HG03521 (cell line): Measurements from ENCODE around the gene RPAIN.

Source experiments
- ATAC-seq: cut with Tn5 transposase; IDR thresholded peaks from one replicate; pipeline ENCODE4 v1.9.1; 2021; ENCODE audit warnings: mild to moderate bottlenecking, moderate library complexity; ENCODE audit not compliant: unreplicated experiment

Gene RPAIN, protein sequence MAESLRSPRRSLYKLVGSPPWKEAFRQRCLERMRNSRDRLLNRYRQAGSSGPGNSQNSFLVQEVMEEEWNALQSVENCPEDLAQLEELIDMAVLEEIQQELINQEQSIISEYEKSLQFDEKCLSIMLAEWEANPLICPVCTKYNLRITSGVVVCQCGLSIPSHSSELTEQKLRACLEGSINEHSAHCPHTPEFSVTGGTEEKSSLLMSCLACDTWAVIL

DNA sequence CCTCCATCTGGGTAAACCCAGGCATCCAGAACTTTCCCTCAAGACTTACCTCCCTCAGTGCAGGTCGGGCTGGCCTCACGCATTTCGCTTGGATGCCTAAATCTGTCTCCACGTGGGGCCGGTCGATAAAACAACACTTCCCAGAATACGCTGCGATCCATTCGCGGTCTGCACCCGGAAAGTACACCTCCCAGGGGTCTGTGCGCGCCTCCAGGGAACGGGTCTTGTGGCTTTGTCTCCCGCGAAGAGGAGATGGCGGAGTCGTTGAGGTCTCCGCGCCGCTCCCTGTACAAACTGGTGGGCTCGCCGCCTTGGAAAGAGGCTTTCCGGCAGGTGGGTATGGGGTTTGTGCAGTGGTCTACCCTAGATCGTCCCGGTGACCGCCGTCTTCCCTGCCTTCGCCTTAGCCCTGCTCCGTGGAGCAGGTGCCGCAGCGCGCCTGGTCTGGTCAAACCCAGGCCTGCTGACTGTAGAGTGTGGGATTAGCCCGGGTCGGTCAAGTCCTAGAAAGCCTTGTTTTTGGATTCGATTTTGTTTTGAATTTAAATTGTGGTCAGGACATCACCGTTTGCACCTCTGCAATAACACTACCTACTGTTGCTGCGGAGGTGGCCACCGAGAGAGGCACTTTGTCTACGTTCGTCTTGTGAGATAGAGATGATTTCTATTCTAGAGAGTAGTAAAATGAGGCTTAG lies at the start of gene RPAIN:
Gene RPAIN (plus strand): TSS at position 224 of the 695 bp plus-strand sequence. CDS start 29 bp downstream, at position 253.
- ATAC-seq, result peak; percentile 42

DNA sequence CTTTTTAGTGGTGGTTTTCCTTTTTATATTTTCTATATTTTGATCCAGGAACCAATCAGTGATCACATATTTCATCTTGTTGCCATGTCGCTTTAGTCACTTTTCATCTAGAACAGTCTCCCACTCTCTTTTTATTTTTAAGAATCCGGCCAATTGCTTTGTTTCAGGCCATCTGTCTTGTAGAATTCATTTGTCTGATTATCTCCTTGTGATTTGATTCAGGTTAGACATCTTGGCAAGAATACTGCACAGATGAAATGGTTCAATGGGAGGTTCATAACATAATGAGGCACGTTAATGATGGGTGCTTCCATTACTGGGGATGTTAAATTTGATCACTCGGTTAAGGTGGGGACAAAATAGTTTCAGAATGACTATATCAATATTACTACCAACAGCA lies 49.6 kb upstream of the RPAIN start:
- no peak for ATAC-seq

DNA sequence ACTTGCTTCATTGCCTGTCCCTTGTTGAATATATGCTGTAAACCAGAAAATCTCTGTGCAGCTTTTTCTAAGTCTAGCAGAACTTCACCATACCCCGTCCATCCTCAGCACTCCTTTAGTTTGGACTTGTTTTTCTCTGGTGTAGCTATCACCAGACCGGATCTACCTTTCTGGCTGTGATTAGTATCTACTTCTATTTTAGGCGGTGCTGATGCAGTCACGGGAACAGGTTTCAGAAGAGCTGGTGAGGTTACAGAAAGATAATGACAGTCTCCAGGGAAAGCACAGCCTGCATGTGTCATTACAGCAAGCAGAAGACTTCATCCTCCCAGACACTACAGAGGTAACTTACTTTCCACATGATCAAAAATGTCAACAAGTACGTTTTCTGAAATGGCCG lies 46.9 kb upstream of the RPAIN start:
- ATAC-seq, result no peak

DNA sequence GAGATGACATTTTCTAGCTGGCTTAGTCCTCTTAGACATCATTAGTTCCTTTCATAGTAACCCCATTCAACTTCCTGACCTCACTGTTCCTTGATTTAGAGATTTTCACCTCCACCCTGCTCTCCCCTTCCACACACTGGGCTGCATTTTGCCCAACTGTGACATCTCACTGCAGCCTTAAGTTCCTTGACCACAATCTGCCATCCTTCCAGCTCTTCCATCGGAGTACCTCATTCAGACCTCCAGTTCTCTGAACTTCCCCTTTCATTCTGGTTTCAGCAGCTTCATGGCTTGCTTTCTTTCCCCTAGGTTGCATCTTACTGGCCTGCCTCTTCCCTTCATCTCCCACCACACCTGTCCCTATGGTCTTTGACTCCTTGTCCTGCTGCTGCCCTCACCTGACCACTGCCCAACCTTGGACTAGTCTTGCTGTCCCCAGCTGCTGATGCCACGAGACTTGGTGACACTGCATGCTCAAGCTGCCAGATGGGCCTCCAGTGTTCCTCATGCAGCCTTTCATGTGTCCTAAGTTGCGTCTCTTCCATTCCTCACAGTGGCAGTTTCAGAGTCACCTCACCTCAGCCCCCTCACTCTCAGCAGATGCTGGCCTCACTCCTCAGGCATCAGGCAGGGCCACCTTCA lies 41.3 kb upstream of the RPAIN start:
- ATAC-seq, result no peak

DNA sequence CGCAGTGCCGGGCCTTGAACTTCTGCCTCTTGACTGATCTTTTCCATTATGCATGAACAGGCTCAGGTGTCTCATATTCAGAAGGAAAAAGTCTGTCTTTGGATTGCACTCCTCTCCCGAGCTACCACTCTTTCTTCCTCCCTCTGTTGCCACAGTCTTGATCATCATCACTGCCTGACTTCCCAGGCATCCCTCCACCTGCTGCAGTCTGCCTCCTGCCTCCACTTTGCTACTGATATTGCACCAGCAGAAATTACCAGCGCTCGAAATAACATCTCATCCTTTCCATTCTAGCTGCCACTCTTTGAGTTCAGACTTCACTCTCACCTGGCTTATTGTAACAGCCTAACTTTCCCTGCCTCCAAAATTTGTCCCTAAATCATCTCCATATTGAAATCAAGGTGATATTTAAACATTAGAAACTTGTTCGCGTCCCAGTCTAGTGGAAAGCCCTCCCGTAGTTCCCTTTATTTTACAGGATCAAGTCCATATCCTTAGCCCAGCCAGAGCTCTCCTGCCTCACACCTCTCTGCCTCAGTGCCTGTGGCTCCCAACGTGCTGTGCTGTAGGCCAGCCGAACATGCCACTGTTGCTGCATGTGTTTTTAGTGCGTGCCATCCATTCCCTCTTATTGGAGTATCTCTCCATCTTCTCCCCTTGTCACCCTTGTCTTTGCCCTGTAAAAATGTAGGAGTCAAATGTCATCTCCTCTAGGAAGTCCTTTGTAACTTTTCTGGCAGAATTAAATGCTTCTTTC lies 40.5 kb upstream of the RPAIN start:
- no peak for ATAC-seq

DNA sequence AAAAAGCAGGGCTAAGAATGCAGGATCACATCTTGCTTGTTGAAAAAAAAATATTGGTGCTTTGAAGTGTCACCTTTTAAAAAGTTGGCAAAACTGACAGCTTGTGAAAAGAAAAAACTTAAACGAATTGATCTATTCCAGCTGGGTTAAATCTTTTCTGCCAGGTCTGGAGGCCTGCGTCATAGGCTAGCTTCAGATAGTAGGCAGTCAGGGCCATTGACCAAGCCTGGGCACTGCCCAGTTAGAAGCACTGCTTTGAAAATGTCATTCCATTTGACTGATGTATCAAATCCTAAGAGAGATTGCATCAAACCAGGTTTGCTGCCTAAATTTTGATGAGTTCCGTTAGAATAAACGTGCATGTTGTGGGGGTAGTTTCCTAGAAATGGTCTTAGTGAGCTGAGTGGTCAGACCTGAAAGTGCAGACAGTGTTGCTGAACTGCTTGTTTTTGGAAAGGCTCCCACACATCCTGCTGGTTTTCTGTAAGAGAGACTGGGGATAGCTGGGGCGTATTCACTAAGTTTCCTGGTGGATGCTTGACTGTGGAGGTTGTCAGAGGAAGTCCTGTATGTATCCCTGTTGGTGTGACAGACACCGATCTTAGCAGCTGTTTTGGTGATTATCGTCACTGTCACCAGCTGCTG lies 39.4 kb upstream of the RPAIN start:
- ATAC-seq, result no peak

DNA sequence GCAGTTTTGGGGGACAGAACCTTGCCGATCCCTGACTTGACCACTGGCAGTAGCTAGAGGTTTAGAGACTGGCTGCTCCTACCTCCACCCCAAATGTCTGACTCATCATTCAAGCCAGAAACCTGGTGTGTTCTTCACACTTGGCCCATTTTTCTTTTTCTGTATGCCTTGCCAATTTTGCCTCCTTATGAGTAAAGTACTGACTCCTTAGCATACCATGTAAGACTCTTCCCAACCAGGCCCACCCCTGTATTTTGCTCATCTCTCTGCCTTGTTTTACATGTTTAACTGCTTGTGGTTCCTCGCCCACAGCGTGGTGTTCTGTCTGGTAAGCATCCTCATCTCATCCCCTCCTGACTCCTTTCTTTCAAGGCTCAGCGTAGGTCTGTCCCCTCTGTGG lies 38.4 kb upstream of the RPAIN start:
- no peak for ATAC-seq

DNA sequence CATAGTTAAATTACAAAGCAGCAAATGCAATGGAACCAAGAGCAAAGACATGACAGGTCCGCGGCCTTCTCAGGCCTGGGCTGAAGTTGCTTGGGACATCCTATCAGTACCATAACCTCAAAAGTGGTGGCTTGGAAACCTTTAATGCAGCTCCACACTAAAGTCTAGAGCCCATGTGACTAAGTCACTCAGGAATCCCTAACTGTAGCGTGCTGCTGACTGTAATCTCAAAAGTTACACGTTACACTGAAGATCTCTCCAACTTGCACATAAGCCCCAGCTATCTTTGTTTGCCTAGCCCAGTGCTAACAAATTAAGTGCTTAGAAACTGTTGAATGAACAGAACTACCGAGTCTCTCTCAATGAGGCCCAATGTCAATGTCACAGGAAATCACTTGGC lies 28.3 kb upstream of the RPAIN start:
- ATAC-seq, result no peak

DNA sequence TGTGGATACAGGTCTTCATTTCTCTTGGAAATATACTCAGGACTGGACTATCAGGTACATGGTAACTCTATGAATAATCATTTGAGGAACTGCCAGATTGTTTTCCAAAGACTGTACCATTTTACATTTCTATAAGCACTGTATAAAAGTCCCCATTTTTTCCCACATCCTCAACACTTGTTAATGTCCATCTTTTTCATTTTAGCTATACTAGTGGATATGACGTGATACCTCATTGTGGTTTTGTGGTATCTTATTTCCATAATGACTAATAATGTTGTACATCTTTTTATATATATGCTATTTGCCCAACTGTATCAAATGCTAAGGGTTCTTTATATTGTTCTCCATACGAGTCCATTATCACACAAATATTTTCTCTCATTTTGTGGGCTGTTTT lies 23.4 kb upstream of the RPAIN start:
- no peak for ATAC-seq

DNA sequence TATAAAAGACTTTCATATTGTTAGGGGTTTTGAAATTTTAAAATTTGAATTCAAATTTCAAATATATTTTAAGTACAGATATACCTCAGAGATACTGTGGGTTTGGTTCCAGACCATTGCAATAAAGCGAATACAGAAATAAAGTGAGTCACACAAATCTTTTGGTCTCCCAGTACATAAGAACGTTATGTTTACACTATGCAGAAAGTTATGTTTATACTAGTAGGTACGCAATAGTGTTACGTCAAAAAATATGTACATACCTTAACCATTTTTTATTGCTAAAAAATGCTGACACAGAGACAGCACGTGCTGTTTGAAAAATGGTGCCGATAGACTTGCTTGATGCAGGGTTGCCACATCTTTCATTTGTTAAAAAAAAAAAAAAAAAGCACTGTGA lies 20.2 kb upstream of the RPAIN start:
- ATAC-seq, result no peak

DNA sequence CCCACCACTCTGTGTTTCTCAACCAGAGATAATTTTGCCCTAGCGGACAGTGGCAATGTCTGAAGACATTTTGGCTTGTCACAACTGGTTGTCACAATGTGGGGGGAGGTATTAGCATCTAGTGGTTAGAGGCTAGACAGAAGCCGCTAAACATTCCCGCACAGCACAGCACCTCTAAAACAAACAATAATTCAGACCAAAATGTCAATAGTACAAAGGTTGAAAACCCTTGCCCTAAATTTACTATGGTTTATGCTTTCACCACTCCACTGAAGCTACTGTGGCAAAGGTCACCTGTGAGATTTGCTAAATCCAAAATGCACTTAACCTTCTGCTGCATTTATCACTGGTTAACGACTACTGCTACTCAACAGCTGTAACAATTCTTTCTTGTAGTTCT lies 14.6 kb upstream of the RPAIN start:
- ATAC-seq, result no peak

DNA sequence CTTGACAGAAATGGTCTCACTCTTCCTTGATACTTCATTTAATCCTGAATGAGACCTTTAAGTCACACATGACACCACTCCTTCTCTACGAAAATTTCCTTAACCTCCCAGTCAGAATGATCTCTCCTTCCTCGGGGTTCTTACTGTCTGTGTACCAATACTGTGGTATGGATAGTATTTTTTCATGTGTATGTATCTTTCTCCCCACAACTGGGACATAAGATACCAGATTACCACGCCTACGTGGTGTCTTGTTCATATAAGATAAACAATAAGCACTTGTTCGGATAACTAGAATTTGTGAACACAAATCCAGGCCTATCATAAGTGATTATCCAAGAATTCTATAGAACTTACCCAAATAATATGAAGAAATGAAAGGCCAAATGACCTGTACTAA lies 11.8 kb upstream of the RPAIN start:
- ATAC-seq, result no peak

DNA sequence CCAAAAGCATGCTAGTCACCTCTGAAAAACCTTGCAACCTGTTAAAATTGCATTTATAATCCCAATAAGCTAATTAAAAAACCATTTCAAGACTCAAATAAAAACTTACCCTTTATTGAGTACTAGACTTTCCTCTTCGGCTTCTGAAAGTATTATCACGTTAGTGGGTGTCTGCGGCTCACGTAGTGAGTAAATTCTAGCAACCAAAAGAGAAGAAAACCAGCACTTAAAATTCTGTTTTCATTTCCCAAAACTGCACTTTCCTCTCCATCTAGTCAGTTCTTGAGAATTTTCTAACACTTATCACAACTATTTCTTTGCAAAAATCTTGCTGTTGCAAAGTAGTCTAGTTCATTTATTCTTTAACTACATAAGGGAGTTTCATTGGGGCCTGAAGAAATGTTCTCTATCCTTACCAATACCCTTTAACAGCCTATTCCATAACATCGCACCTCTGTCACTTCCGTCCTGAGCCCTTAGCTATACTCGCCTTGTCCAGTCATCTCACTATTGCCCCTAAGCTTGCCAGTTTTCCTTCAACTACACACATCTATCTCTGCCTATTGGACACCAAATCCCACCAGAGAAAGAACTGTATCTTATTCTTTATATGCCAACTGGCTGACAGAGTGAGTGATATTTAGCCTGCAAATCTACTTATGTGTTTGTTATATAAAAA lies 9.2 kb upstream of the RPAIN start:
- no peak for ATAC-seq

DNA sequence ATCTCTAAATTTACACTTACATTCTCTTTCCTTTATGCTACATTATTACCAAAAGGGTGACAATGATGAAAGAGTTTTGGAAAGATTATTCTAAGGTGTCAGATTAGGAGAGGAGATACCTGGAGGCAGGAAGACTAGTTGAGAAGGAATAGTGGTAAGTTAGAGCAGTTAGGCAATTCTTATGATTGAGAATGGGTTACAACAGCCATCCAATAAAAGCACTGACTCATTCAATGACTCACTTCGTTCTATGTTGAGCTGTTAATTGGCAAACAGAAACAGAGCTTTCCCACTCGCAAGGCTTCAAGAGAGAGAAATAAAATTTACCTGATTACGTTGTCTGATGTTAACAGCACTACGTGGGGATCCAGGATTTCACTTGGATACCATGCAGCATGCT lies 6.3 kb upstream of the RPAIN start:
- no peak for ATAC-seq

DNA sequence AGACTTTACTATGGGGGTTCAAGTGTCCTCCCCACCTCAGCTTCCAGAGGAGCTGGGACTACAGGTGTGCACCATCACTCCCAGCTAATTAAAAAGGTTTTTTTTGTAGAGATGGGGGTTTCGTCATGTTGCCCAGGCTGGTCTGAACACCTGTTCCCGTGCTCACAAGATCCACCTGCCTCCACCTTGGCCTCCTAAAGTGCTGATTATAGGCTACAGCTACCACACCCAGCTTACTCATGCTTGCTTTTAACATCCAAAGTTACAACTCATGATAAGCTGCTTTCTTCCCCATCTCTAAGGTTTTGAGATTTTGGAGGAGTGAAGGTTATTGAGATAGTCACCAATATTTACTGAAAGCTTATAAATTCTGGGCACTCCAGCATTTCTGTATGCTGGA lies 3.1 kb upstream of the RPAIN start:
- ATAC-seq, result no peak

DNA sequence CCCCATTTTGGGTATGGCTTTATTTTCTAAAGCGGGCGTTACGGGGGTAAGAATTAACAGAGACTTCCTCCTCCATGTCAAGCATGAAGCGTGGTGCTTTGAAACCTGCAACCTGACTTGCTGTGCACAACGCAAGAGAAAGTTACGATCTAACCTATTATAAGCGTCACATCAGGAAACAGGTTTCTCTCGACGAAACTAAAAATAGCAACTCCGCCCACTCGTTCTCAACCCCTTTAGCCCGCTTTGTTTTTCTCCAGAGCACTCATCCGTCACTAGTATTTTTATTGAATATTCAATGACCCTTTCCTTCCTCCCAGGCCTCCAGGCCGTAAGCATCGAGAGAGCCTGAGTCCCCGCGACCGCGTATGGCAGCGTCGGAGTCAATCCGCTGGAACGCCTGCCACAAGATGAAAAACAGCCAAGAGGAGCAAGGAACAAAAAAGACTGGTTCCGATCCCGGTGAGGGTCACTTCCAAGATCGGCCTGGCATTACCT lies 1.1 kb upstream of the RPAIN start:
- ATAC-seq, result peak; percentile 29

DNA sequence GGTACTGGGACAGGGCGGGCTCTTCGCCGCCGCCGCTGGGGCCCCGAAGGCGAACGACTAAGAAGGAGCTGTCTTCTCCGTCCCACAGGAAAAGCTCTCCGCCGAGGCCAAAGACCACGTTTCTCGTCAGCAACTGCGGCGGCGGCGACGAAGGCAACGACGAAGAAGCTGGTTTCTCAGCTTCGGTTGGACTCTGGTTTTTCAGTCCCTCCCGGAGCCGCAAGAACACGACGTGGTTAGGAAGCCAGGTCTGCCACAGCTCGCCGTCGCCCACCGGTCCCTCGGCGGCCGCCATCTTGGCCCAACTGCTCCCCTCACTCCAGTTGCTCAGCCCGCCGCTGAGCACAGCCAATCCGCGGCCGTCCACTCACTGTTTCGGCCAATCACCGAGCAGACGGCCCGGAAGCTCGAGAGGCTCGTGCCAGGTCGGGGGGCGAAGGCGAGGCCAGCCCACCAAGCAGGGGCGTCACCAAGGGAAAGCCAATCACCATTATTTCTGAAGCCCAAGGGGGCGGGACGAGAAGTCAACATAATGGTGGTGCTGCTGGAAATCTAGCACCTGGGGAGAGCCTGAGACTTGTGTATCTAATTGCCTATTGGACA lies 525 bp upstream of the RPAIN start, which contains the start of gene NUP88:
Gene NUP88 (minus strand): TSS at position 307 of the 603 bp plus-strand sequence. CDS start 12 bp downstream, at position 295.
- peak; percentile 89 for ATAC-seq

DNA sequence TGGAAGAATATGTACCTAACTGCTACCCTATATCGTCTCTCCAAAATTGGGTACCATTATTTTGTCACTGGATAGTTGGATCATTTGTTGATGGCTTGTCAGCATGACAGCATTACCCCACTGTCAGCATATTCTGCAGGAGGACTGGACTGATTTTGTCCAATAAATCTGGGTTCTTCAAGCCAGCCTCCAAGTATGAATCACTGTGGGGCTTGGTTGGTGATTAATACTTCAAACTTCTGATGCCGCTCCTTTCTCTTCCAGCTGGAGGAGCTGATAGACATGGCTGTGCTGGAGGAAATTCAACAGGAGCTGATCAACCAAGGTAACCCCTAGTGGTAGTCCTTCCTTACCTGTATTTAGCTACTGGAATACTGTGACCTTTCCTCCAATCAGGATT lies 2.5 kb downstream of the RPAIN start:
- no peak for ATAC-seq

DNA sequence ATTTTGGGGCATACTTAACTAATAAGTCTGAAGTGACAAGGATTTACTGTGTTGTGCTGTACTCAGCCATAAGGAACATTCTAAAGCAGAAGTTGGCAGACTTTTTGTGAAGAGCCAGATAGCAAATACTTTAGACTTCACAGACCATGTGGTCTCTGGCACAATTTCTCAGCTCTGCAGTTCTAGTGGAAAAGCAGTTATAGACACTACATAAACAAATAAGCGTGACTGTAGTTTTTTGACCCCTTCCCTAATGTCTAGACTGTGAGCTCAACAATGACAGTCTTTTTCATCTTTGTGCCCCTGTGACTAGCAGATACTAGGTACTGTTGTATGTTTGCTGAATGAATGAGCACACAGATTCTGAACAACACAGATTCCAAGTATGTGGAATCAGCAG lies 4.9 kb downstream of the RPAIN start:
- no peak for ATAC-seq

DNA sequence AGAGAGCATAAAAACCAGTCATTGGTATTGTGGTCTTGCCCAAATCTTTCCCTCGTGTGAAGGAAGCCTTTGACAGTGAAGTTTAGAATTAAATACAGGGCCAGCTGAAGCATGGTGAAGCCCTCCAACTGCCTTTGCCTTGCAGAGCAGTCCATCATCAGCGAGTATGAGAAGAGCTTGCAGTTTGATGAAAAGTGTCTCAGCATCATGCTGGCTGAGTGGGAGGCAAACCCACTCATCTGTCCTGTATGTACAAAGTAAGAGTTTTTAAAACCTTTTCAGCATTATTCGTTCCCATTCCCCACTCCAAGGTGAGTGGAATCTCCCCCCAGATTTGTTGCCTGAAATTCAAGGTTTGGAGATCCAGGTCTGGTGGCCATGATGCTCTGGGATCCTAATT lies 5.8 kb downstream of the RPAIN start:
- ATAC-seq, result no peak
